Measurements from ENCODE around the gene GPR39.

DNA sequence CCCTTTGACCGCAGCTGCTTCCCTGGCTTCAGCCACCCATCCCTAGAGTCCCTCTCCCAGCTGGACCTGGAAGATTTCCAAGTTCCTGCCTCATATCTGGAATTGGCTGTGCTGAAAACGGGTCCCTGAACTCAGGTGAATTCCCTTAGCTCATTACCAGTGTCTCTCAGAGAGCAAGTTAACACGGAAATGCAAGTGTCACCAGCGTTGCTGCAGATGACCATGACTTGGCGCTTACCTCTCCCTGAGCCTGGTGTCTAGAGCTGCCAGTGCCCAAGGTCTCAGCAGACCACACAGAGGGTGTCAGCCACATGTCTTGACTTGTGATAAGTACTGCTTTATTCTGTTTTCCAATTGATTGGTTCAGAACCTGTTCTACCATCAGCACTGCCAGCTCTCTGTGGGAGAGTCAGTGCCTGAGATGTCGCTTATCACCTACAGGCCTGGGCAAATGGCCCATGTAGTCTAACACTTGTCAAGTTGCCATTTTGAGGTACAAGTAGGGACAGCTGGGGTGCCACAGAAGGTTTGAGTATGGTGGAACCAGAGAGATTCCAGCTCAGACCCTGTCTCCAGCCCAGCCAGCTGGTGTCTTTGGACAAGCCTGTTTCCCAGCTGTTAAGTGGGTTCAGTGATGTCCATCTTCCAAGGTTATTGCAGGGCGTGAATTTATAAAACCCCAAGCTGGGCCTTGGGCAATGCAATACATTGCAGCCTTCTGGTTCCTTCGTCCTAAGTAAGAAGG lies 204.7 kb downstream of the GPR39 start:
- TF ChIP-seq CTCF (IDR thresholded peaks at IDR 0.05 in 8 of 11, conservative IDR thresholded peaks at IDR 0.05 in 3 of 11) (no peak), POLR2A (IDR thresholded peaks at IDR 0.05) (no peak)

Measured in spleen (tissue), 7 donors.